Stimulated activated CD4-positive, alpha-beta T cell treated with anti-CD3 and anti-CD28 coated beads, Interleukin-4, amount 100 ng/mL, for 1 hour (primary cell): ENCODE measurements around the gene GPR141.

Experiments
- DNase-seq: peaks from one replicate; pipeline ENCODE4 v3.0.0-alpha.2; 2020

The GPR141 gene

GRCh38 chr7:37738321-37738720 is 54.8 kb downstream of the GPR141 start:
- no peak for DNase-seq

- DNase-seq, result no peak
These were observed 56.8 kb downstream of the GPR141 start for GRCh38 chr7:37740398-37740797.

GRCh38 chr7:37741776-37742175 is 58.2 kb downstream of the GPR141 start:
- DNase-seq, result no peak

GRCh38 chr7:37751096-37751495 is 67.5 kb downstream of the GPR141 start:
- no peak for DNase-seq

- no peak for DNase-seq
These were observed 70.0 kb downstream of the GPR141 start for GRCh38 chr7:37753398-37754050.

GRCh38 chr7:37756797-37757551 is 73.4 kb downstream of the GPR141 start:
- no peak for DNase-seq

GRCh38 chr7:37757563-37757962 is 74.0 kb downstream of the GPR141 start:
- DNase-seq, result no peak

GRCh38 chr7:37758501-37759045 is 75.0 kb downstream of the GPR141 start:
- DNase-seq, result no peak

- no peak for DNase-seq
These were observed 76.0 kb downstream of the GPR141 start for GRCh38 chr7:37759526-37759925.

GRCh38 chr7:37765421-37765829 is 81.9 kb downstream of the GPR141 start:
- DNase-seq, result no peak

- DNase-seq, result no peak
These were observed 82.4 kb downstream of the GPR141 start for GRCh38 chr7:37765872-37766525.

- no peak for DNase-seq
These were observed 85.0 kb downstream of the GPR141 start for GRCh38 chr7:37768611-37769010.

GRCh38 chr7:37769291-37769690 is 85.7 kb downstream of the GPR141 start:
- DNase-seq, result no peak

- DNase-seq, result no peak
These were observed 86.2 kb downstream of the GPR141 start for GRCh38 chr7:37769726-37770125.

- DNase-seq, result no peak
These were observed 87.3 kb downstream of the GPR141 start for GRCh38 chr7:37770838-37771237.

- no peak for DNase-seq
These were observed 87.8 kb downstream of the GPR141 start for GRCh38 chr7:37771342-37771741.

- no peak for DNase-seq
These were observed 88.2 kb downstream of the GPR141 start for GRCh38 chr7:37771801-37772200.

GRCh38 chr7:37775921-37776320 is 92.4 kb downstream of the GPR141 start:
- no peak for DNase-seq

GRCh38 chr7:37781156-37781555 is 97.6 kb downstream of the GPR141 start:
- no peak for DNase-seq

- no peak for DNase-seq
These were observed 98.6 kb downstream of the GPR141 start for GRCh38 chr7:37782166-37782565.

- no peak for DNase-seq
These were observed 100.4 kb downstream of the GPR141 start for GRCh38 chr7:37784015-37784414.

- no peak for DNase-seq
These were observed 103.4 kb downstream of the GPR141 start for GRCh38 chr7:37786741-37787569.
